ENCODE results near the gene RHBDD1.

The RHBDD1 gene

GRCh38 chr2:226984750-226985582, 149.1 kb downstream of the RHBDD1 start:
- DNase-seq (peak; percentile 14), ATAC-seq (peak; percentile 90)

GRCh38 chr2:226985583-226985946, 149.7 kb downstream of the RHBDD1 start:
- ATAC-seq: no peak
- DNase-seq: no peak

- no peak for DNase-seq
- no peak for ATAC-seq
These were observed 155.8 kb downstream of the RHBDD1 start for GRCh38 chr2:226991663-226992062.

- DNase-seq: no peak
- ATAC-seq: no peak
These were observed 157.3 kb downstream of the RHBDD1 start for GRCh38 chr2:226993171-226993570.

- DNase-seq (no peak), ATAC-seq (no peak)
These were observed 158.9 kb downstream of the RHBDD1 start for GRCh38 chr2:226994775-226995174.

GRCh38 chr2:226995625-226996041, 159.8 kb downstream of the RHBDD1 start:
- ATAC-seq: peak; percentile 99
- DNase-seq: peak; percentile 63

GRCh38 chr2:226999661-227000060, 163.8 kb downstream of the RHBDD1 start:
- ATAC-seq: no peak
- no peak for DNase-seq

GRCh38 chr2:227000123-227000522, 164.3 kb downstream of the RHBDD1 start:
- ATAC-seq: no peak
- DNase-seq: no peak

- DNase-seq (no peak), ATAC-seq (no peak)
These were observed 168.6 kb downstream of the RHBDD1 start for GRCh38 chr2:227004482-227004881.

- no peak for DNase-seq
- ATAC-seq: no peak
These were observed 170.5 kb downstream of the RHBDD1 start for GRCh38 chr2:227006189-227006897.

- ATAC-seq: no peak
- no peak for DNase-seq
These were observed 171.3 kb downstream of the RHBDD1 start for GRCh38 chr2:227007148-227007547.

- ATAC-seq (no peak), DNase-seq (no peak)
These were observed 172.1 kb downstream of the RHBDD1 start for GRCh38 chr2:227007940-227008339.

GRCh38 chr2:227010433-227010832, 174.6 kb downstream of the RHBDD1 start:
- no peak for DNase-seq
- ATAC-seq: no peak

- no peak for ATAC-seq
- DNase-seq: no peak
These were observed 177.5 kb downstream of the RHBDD1 start for GRCh38 chr2:227013330-227013729.

- ATAC-seq: no peak
These were observed 178.0 kb downstream of the RHBDD1 start for GRCh38 chr2:227013881-227014280.

GRCh38 chr2:227016894-227017293, 181.0 kb downstream of the RHBDD1 start:
- no peak for DNase-seq
- ATAC-seq: no peak

More at GRCh38 chr2:227013881-227014280, 178.0 kb downstream of the RHBDD1 start:
- no peak for DNase-seq

GRCh38 chr2:227020416-227020815, 184.6 kb downstream of the RHBDD1 start:
- ATAC-seq (no peak), DNase-seq (no peak)

- ATAC-seq (no peak), DNase-seq (no peak)
These were observed 186.8 kb downstream of the RHBDD1 start for GRCh38 chr2:227022608-227023007.

GRCh38 chr2:227025510-227025909, 189.7 kb downstream of the RHBDD1 start:
- DNase-seq (no peak), ATAC-seq (no peak)

- DNase-seq (no peak), ATAC-seq (no peak)
These were observed 193.7 kb downstream of the RHBDD1 start for GRCh38 chr2:227029426-227030105.

GRCh38 chr2:227030789-227031188, 194.9 kb downstream of the RHBDD1 start:
- DNase-seq (no peak), ATAC-seq (no peak)

GRCh38 chr2:227031379-227031778, 195.5 kb downstream of the RHBDD1 start:
- ATAC-seq: no peak
- DNase-seq: no peak
